Liver (tissue), 9 donors: ENCODE measurements around the gene BDH1. TPM values are rescaled to one million over a fixed set of nuclear protein-coding genes. Genes with fewer than 3 reads are reported as not detected.

Experiments used
- DNase-seq: peaks from one replicate; pipeline ENCODE4 v3.0.0-alpha.2; 2017; ENCODE audit warnings: low spot score
- H3K27ac ChIP-seq, 2 donors: one replicate each; pipeline ENCODE4 v1.7.0; 2013; ENCODE audit warnings: inconsistent platforms in 2 of 2, low read length in 2 of 2, control low read depth in 1 of 2, low read depth in 1 of 2, mild to moderate bottlenecking in 1 of 2
- H3K27me3 ChIP-seq, 4 donors: one replicate each; pipeline versions ENCODE4 v1.6.1 to v1.7.0; 2013; ENCODE audit warnings: low read length in 3 of 4, inconsistent platforms in 1 of 4, mild to moderate bottlenecking in 1 of 4, moderate library complexity in 1 of 4; ENCODE audit not compliant: control insufficient read depth in 4 of 4, insufficient read depth in 4 of 4
- H3K36me3 ChIP-seq, 4 donors: one replicate each; pipeline versions ENCODE4 v1.6.1 to v1.7.0; 2013; ENCODE audit warnings: low read length in 3 of 4, mild to moderate bottlenecking in 3 of 4, low read depth in 1 of 4, moderate library complexity in 1 of 4; ENCODE audit not compliant: control insufficient read depth in 4 of 4, insufficient read depth in 3 of 4
- H3K4me1 ChIP-seq, 4 donors: one replicate each; pipeline versions ENCODE4 v1.6.1 to v1.7.0; 2013; ENCODE audit warnings: low read length in 3 of 4, mild to moderate bottlenecking in 3 of 4, moderate library complexity in 1 of 4; ENCODE audit not compliant: control insufficient read depth in 4 of 4, insufficient read depth in 4 of 4
- H3K4me3 ChIP-seq, 3 donors: one replicate each; pipeline versions ENCODE4 v1.6.1 to v1.7.0; 2013; ENCODE audit warnings: low read length in 3 of 3, control low read depth in 1 of 3, low read depth in 1 of 3, mild to moderate bottlenecking in 1 of 3
- H3K9ac ChIP-seq, 2 donors: one replicate each; pipeline ENCODE4 v1.7.0; 2013; ENCODE audit warnings: low read length in 2 of 2, mild to moderate bottlenecking in 2 of 2, moderate library complexity in 2 of 2, control low read depth in 1 of 2, low read depth in 1 of 2
- H3K9me3 ChIP-seq, 4 donors: one replicate each; pipeline versions ENCODE4 v1.6.1 to v1.7.0; 2013; ENCODE audit warnings: low read length in 3 of 4; ENCODE audit not compliant: control insufficient read depth in 4 of 4
- CTCF ChIP-seq: fragments of 150-350 bp; IDR thresholded peaks from 2 replicates; pipeline ENCODE4 v1.5.1; 2017; ENCODE audit warnings: improper control_type of control experiment, low read depth, low read length; ENCODE audit not compliant: missing input control
- EGR1 ChIP-seq, 2 donors: IDR thresholded peaks; 2 replicates each; pipeline ENCODE4 v1.6.1; 2016 to 2018; ENCODE audit warnings: antibody characterized with exemption in 2 of 2, low read depth in 2 of 2
- FOXA1 ChIP-seq: IDR thresholded peaks from 2 replicates; pipeline ENCODE4 v1.6.1; 2016; ENCODE audit warnings: antibody characterized with exemption
- FOXA2 ChIP-seq: IDR thresholded peaks from 2 replicates; pipeline ENCODE4 v1.6.1; 2016; ENCODE audit warnings: antibody characterized with exemption
- GABPA ChIP-seq, 2 donors: IDR thresholded peaks in 1 of 2; conservative IDR thresholded peaks in 1 of 2; 2 replicates each; pipeline ENCODE4 v1.6.1; 2016; ENCODE audit warnings: antibody characterized with exemption in 2 of 2, mild to moderate bottlenecking in 1 of 2, moderate library complexity in 1 of 2
- HNF4A ChIP-seq, 2 donors: conservative IDR thresholded peaks; 2 replicates each; pipeline ENCODE4 v1.6.1; 2016; ENCODE audit warnings: antibody characterized with exemption in 2 of 2, mild to moderate bottlenecking in 2 of 2
- HNF4G ChIP-seq: IDR thresholded peaks from 2 replicates; pipeline ENCODE4 v1.6.1; 2016; ENCODE audit warnings: antibody characterized with exemption
- JUND ChIP-seq, 2 donors: IDR thresholded peaks; 2 replicates each; pipeline ENCODE4 v1.6.1; 2016; ENCODE audit warnings: antibody characterized with exemption in 2 of 2
- MAX ChIP-seq: IDR thresholded peaks from 2 replicates; pipeline ENCODE4 v1.6.1; 2016; ENCODE audit warnings: antibody characterized with exemption
- NR2F2 ChIP-seq: IDR thresholded peaks from 2 replicates; pipeline ENCODE4 v1.6.1; 2016; ENCODE audit warnings: antibody characterized with exemption
- RAD21 ChIP-seq, 2 donors: IDR thresholded peaks; 2 replicates each; pipeline ENCODE4 v1.6.1; 2016; ENCODE audit warnings: antibody characterized with exemption in 2 of 2, mild to moderate bottlenecking in 2 of 2
- RXRA ChIP-seq, 2 donors: IDR thresholded peaks; 2 replicates each; pipeline ENCODE4 v1.6.1; 2017 to 2018; ENCODE audit warnings: antibody characterized with exemption in 2 of 2, mild to moderate bottlenecking in 1 of 2
- SP1 ChIP-seq: IDR thresholded peaks from 2 replicates; pipeline ENCODE4 v1.6.1; 2018; ENCODE audit warnings: antibody characterized with exemption, mild to moderate bottlenecking
- TAF1 ChIP-seq: conservative IDR thresholded peaks from 2 replicates; pipeline ENCODE4 v1.6.1; 2016; ENCODE audit warnings: antibody characterized with exemption, mild to moderate bottlenecking
- YY1 ChIP-seq: IDR thresholded peaks from 2 replicates; pipeline ENCODE4 v1.6.1; 2016; ENCODE audit warnings: antibody characterized with exemption, mild to moderate bottlenecking
- ZBTB33 ChIP-seq: IDR thresholded peaks from 2 replicates; pipeline ENCODE4 v1.6.1; 2016; ENCODE audit warnings: antibody characterized with exemption
- WGBS: extraction: QIAGEN DNeasy Blood & Tissue Kit; methylation state at CpG from one replicate; pipeline ENCODE4 v1.1.7; 2013; 5-methylcytosine and 5-hydroxymethylcytosine counted together
- polyA plus RNA-seq, 2 donors: library from polyadenylated mRNA; stranded (reverse) in 1 of 2; unstranded in 1 of 2; fragments of 200-250 nt in 1 of 2; fragments of >200 nt in 1 of 2; fragmentation: Nextera tagmentation in 1 of 2; extraction: Ambion mirVana in 1 of 2; gene quantifications; one replicate each; pipeline versions ENCODE4 v1.2.1 to v1.2.3, GENCODE V29; 2013 to 2015
- total RNA-seq, 2 donors: library from RNA; depleted of rRNA; stranded (reverse); fragments of >200 nt; gene quantifications; one replicate each; pipeline ENCODE4 v1.2.3, GENCODE V29; 2014
- TF ChIP-seq, protein P1 (sequence below): IDR thresholded peaks from 2 replicates; pipeline ENCODE4 v1.6.1; 2016; ENCODE audit warnings: antibody characterized with exemption, mild to moderate bottlenecking
- donor health status: healthy.
- donor health status: healthy.
- donor health status: healthy.
- donor health status: healthy.
- donor health status: healthy.

Gene BDH1
- total and polyA plus RNA-seq, 4 donors, result 49.4 to 268 (median 177) TPM

DNA sequence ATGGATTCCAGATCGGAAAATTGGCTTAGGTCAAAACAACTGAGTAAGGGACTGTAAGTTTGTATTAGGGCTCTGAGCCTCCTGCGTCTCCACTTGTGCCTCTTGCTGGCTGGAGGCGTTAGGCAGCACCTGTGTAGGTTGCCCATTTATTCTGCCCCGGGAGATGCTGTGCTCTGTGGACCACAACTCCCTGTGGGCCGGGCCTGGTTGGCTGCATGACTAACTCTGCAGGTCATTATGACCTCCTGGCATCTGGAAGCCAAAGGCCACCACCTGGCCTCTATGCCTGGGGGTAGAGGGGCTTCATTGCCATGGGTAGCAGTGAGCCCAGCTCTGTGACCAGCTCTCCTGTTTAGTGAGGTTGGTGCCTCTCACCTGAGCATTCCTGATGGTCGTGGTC, 36.0 kb upstream of the BDH1 start:
- H3K27me3 ChIP-seq, result no peaks in the 10 kb centered on the region
- peaks cover 4 to 39% (median 27%) of the 10 kb centered on the region in 4 donors for H3K4me1 ChIP-seq
- no peak overlapping the region for H3K4me3 ChIP-seq
- H3K9me3 ChIP-seq, result no peaks in the 10 kb centered on the region
- no peak for TF ChIP-seq RXRA (IDR thresholded peaks at IDR 0.05)
- TF ChIP-seq YY1, result no peak
- no peak for TF ChIP-seq TAF1
- no peak for TF ChIP-seq JUND (IDR thresholded peaks at IDR 0.05)
- TF ChIP-seq MAX, result no peak
- TF ChIP-seq EGR1 (IDR thresholded peaks at IDR 0.05; ENCODE audit: low read depth in 2 of 2), result no peak
- no peak for TF ChIP-seq HNF4A (conservative IDR thresholded peaks at IDR 0.05)
- TF ChIP-seq FOXA2, result no peak
- no peak for TF ChIP-seq CTCF
- TF ChIP-seq FOXA1, result no peak
- TF ChIP-seq, protein P1, sequence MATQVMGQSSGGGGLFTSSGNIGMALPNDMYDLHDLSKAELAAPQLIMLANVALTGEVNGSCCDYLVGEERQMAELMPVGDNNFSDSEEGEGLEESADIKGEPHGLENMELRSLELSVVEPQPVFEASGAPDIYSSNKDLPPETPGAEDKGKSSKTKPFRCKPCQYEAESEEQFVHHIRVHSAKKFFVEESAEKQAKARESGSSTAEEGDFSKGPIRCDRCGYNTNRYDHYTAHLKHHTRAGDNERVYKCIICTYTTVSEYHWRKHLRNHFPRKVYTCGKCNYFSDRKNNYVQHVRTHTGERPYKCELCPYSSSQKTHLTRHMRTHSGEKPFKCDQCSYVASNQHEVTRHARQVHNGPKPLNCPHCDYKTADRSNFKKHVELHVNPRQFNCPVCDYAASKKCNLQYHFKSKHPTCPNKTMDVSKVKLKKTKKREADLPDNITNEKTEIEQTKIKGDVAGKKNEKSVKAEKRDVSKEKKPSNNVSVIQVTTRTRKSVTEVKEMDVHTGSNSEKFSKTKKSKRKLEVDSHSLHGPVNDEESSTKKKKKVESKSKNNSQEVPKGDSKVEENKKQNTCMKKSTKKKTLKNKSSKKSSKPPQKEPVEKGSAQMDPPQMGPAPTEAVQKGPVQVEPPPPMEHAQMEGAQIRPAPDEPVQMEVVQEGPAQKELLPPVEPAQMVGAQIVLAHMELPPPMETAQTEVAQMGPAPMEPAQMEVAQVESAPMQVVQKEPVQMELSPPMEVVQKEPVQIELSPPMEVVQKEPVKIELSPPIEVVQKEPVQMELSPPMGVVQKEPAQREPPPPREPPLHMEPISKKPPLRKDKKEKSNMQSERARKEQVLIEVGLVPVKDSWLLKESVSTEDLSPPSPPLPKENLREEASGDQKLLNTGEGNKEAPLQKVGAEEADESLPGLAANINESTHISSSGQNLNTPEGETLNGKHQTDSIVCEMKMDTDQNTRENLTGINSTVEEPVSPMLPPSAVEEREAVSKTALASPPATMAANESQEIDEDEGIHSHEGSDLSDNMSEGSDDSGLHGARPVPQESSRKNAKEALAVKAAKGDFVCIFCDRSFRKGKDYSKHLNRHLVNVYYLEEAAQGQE, result no peak
- TF ChIP-seq GABPA (IDR thresholded peaks at IDR 0.05 in 1 of 2, conservative IDR thresholded peaks at IDR 0.05 in 1 of 2), result no peak
- no peak for TF ChIP-seq ZBTB33
- no peak for TF ChIP-seq HNF4G
- TF ChIP-seq NR2F2, result no peak
- no peak for TF ChIP-seq RAD21 (IDR thresholded peaks at IDR 0.05)
- DNase-seq, result no peak
- H3K36me3 ChIP-seq, result no peaks in the 10 kb centered on the region
- no peak overlapping the region for H3K9ac ChIP-seq
- H3K27ac ChIP-seq, result peak overlapping the region; percentile 67 to 75
- 96% methylated on average over 6 of the region's 6 CpGs for WGBS

- H3K27me3 ChIP-seq, result no peaks in the 10 kb centered on the region
- H3K27ac ChIP-seq, result peak overlapping the region; percentile 67 to 75
- 29% methylated on average over 4 of the region's 4 CpGs for WGBS
- H3K4me3 ChIP-seq, result no peak overlapping the region
- peak; percentile 59 for DNase-seq
- H3K9me3 ChIP-seq, result no peaks in the 10 kb centered on the region
- no peaks in the 10 kb centered on the region for H3K36me3 ChIP-seq
- H3K9ac ChIP-seq, result no peak overlapping the region
- H3K4me1 ChIP-seq, result peaks cover 6 to 34% (median 21%) of the 10 kb centered on the region in 4 donors
- TF ChIP-seq HNF4G, result peak; percentile 88
- TF ChIP-seq, protein P1, result peak; percentile 72
- TF ChIP-seq RAD21 (IDR thresholded peaks at IDR 0.05), result peak; percentile 37 to 63
- TF ChIP-seq FOXA2, result peak; percentile 93
- TF ChIP-seq EGR1 (IDR thresholded peaks at IDR 0.05; ENCODE audit: low read depth in 2 of 2), result no peak
- TF ChIP-seq RXRA (IDR thresholded peaks at IDR 0.05), result peak; percentile 91 to 92
- peak; percentile 89 for TF ChIP-seq MAX
- peak; percentile 72 to 85 for TF ChIP-seq JUND (IDR thresholded peaks at IDR 0.05)
- no peak for TF ChIP-seq TAF1
- peak; percentile 99 for TF ChIP-seq SP1
- peak; percentile 64 for TF ChIP-seq ZBTB33
Measured at GRCh38 chr3:197590313-197590962, 34.7 kb upstream of the BDH1 start.
